ENCODE results near the gene FBXW11. TPM values are rescaled to one million over a fixed set of nuclear protein-coding genes. Genes with fewer than 3 reads are reported as not detected.

FBXW11 gene
- total RNA-seq, 2 donors from 2014 or later: 34.1 to 37.5 TPM

Other genes with a start within 250 kb of the FBXW11 start
- not detected for gene SMIM23, start 220.8 kb downstream of the FBXW11 start, total RNA-seq
- 10 to 100 TPM; 32.6 to 35.7 TPM for gene STK10, start 181.6 kb upstream of the FBXW11 start, total RNA-seq
- gene EFCAB9, start 187.5 kb upstream of the FBXW11 start, total RNA-seq: not detected